Ovary (tissue), 3 donors: Measurements from ENCODE around the gene ATP2C1.

Experiments
- CTCF ChIP-seq, 3 donors: fragments of 450-650 bp in 2 of 3; fragments of 200-600 bp in 1 of 3; IDR thresholded peaks; one replicate each; pipeline versions ENCODE4 v1.5.1 to v1.8.0; 2016 to 2022; ENCODE audit warnings: antibody characterized with exemption in 3 of 3, mild to moderate bottlenecking in 1 of 3
- EP300 ChIP-seq: sonication (generic); formaldehyde crosslinking; IDR thresholded peaks from one replicate; pipeline ENCODE4 v1.6.1; 2017; ENCODE audit warnings: antibody characterized with exemption
- POLR2A ChIP-seq: fragments of 450-650 bp; IDR thresholded peaks from one replicate; pipeline ENCODE4 v1.6.1; 2017; ENCODE audit warnings: antibody characterized with exemption, mild to moderate bottlenecking, moderate library complexity
- donor health status: DM: no; HTN: no; CAD: no.

GRCh38 chr3:130915567-130916292 is 21.8 kb downstream of the ATP2C1 start:
- TF ChIP-seq CTCF (IDR thresholded peaks at IDR 0.05) (no peak), POLR2A (no peak), EP300 (no peak)
